ENCODE measurements around the gene RPS15. TPM values are rescaled to one million over a fixed set of nuclear protein-coding genes. Genes with fewer than 3 reads are reported as not detected.

Gene RPS15
- total RNA-seq, 2 experiments from 2014 or later, result 1,854 to 1,879 TPM

DNA sequence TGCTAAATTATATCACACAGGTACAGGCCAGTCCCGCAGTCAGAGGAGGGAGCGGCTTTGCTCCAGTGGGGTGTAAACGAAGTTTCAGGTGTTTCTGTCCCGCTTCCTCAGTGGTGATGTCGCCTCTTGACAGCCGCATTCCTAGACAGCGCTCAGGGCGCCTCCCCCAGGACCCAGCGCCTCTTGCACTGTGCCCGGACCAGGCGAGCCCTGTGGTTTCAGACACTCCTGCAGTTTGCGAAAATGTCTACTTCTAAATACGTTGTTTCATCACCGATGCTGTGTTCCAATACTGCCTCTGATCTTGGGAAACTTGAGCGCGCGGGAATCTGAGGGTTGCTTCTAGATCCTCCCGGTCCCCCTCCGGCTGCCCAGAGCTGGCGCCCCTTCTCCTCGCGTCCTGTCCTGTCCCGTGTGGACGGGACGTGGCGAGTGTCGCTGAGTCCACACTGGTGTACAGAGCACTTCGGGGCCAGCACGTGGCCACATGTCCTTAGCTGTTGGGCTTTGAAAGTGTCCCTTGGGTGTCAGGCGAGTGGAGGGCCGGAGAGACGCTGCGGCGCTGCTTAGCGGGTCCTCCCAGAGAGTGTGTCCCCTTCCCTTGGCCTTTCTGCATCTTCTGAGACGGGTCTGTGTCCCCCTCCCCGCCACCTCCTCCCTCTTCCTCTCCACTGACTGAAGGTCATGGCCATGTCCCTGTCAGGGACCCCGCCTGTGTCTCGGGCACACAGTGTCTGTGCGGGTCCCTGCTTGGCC is 14.6 kb upstream of the RPS15 start:
- POLR2A ChIA-PET, result interaction anchor here (1.5 kb wide), 1 partner anchor 12 kb away, joined by 4 read pairs; no protein-coding TSS in a partner anchor
- H3K36me3 Mint-ChIP-seq (ENCODE audit: low read depth), result peaks cover 42% of the 10 kb centered on the region

GRCh38 chr19:1424192-1424955 is 13.8 kb upstream of the RPS15 start:
- Mint-ChIP-seq H3K27me3 (no peaks in the 10 kb centered on the region), H3K27ac (no peak overlapping the region), H3K4me1 (ENCODE audit: low read depth) (no peaks in the 10 kb centered on the region), H3K36me3 (ENCODE audit: low read depth) (peaks cover 36% of the 10 kb centered on the region), H3K4me3 (no peak overlapping the region), H3K9me3 (no peaks in the 10 kb centered on the region)
- ChIA-PET CTCF (no interaction called here), POLR2A (interaction anchor here (0.8 to 1.5 kb wide), 2 partner anchors 12 to 13 kb away, joined by 3 to 4 read pairs; partner anchors contain the start of gene RPS15)
- intact Hi-C loops (cut with micrococcal nuclease), result no loop called here
- TF ChIP-seq CTCF (IDR thresholded peaks at IDR 0.05), result no peak
- ATAC-seq, result no peak
- no peak for DNase-seq

More for the DNA sequence above, 14.6 kb upstream of the RPS15 start:
- Mint-ChIP-seq H3K4me3 (no peak overlapping the region), H3K4me1 (ENCODE audit: low read depth) (no peaks in the 10 kb centered on the region), H3K9me3 (no peaks in the 10 kb centered on the region), H3K27me3 (no peaks in the 10 kb centered on the region), H3K27ac (no peak overlapping the region)
- no peak for DNase-seq
- ATAC-seq, result no peak
- intact Hi-C loops (cut with micrococcal nuclease), result no loop called here
- TF ChIP-seq CTCF (IDR thresholded peaks at IDR 0.05), result no peak
- CTCF ChIA-PET, result no interaction called here

DNA sequence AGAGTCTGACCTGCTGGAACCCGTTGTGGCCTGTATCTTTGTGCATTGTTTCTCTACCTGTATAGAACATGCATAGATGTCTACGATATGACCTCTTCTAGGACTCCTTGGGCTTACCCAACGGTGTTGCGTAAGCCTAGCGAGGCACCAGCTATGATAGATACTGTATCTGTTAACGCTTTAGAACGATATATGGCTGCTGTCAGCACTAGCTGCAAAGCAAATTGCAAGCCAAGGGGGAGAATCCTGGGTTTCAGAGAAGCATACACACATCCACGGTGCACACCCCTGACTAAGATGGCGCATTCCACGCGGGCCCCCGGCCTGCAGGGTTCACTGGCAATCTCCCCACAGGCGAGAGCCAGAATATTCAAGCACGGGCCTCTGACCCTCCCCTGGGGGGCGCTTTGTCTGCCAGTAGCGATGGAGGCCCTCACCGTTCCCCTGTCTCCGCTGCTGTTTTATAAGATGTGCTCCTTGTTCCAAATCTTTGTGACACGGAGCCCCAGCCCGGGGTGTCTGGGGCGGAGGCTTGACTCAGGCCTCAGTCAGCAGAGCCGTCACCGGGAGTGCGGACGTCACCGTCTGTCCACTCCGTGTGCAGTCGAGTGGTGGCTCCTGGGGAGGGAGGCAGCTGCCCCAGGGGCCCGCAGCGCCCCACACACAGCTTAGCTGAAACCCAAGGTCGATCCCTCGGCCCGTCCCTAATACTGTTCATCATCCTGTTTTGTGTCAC is 12.9 kb upstream of the RPS15 start:
- no peak for ATAC-seq
- intact Hi-C loops (cut with micrococcal nuclease), result no loop called here
- H3K4me3 Mint-ChIP-seq, result no peak overlapping the region
- ChIA-PET POLR2A (interaction anchor here (0.8 to 1.3 kb wide), 2 partner anchors 13 to 15 kb away, joined by 3 to 5 read pairs; partner anchors contain the start of gene RPS15), CTCF (no interaction called here)
- no peak overlapping the region for H3K27ac Mint-ChIP-seq
- H3K27me3 Mint-ChIP-seq, result no peaks in the 10 kb centered on the region
- H3K9me3 Mint-ChIP-seq, result no peaks in the 10 kb centered on the region
- peaks cover 32% of the 10 kb centered on the region for H3K36me3 Mint-ChIP-seq (ENCODE audit: low read depth)
- no peak for DNase-seq
- TF ChIP-seq CTCF (IDR thresholded peaks at IDR 0.05), result no peak
- no peaks in the 10 kb centered on the region for H3K4me1 Mint-ChIP-seq (ENCODE audit: low read depth)

DNA sequence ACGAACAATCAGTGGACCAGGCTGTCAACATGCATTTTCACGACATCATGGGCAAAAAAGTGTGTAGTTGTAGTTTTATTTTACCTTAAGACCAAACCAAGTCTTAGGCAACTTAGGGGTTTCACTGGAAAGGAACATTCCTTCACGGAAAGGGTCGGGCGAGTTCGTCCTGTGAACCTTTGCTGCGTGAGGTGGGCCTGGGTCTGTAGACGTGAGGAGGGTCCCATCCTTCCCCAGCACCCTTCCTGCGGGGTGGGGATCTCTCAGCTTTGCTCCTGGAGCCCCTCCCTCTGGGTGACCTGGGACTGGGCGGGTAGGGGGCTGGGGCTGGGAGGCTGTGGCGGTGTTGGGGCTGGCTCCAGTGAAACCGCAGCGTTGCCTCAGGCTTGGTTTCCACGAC is 12.3 kb upstream of the RPS15 start:
- no peak for TF ChIP-seq CTCF (IDR thresholded peaks at IDR 0.05)
- H3K27ac Mint-ChIP-seq, result no peak overlapping the region
- peaks cover 28% of the 10 kb centered on the region for H3K36me3 Mint-ChIP-seq (ENCODE audit: low read depth)
- H3K9me3 Mint-ChIP-seq, result no peaks in the 10 kb centered on the region
- DNase-seq (no peak), ATAC-seq (no peak)
- H3K4me1 Mint-ChIP-seq (ENCODE audit: low read depth), result no peaks in the 10 kb centered on the region
- intact Hi-C loops (cut with micrococcal nuclease), result no loop called here
- no peak overlapping the region for H3K4me3 Mint-ChIP-seq
- H3K27me3 Mint-ChIP-seq, result no peaks in the 10 kb centered on the region
- ChIA-PET POLR2A (interaction anchor here (1.3 kb wide), 1 partner anchor 14 kb away, joined by 5 read pairs; no protein-coding TSS in a partner anchor), CTCF (no interaction called here)
